ENCODE results near the gene AFAP1L2. TPM values are rescaled to one million over a fixed set of nuclear protein-coding genes. Genes with fewer than 3 reads are reported as not detected.
"Not testable (repeated sequence)": the region's sequence is repeated elsewhere in the genome, so short reads cannot be mapped to it uniquely, and the experiment has no call there.

The AFAP1L2 gene
- total RNA-seq, 1 experiment from 2014 or later = 1.2 TPM

DNA sequence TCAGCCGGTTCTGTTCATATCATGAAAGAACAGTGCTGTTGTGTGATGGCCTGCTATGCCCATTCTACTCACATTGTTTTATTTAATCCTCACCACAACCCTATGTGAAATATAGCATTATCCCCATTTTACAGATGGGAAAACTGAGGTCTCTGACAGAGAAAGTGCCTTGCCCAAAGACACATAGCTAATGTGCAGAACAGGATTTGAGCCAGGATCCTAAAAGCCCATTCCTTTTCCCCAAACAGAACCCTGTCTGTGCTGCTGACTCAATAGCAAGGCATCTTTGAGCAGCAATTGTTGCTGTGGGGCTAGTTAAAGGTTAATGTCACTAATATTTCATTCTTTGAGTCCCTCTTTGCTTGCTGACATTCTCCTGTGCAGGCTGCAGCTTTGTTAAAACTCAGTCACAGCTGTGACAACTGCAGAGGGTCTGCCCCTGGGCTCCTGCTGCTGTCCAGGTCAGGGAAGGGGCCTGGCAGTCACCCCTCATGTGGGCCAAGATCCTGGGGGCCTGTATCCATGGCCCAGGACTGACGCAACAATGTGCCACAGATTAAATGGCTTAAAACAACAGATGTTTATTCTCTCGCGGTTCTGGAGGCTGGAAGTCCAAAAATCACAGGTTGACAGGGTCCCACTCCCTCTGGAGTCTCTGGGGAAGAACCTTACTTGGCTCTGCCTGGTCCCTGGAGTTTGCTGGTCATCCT is 40.4 kb downstream of the AFAP1L2 start:
- no peak for DNase-seq (ENCODE audit: low read depth)

DNA sequence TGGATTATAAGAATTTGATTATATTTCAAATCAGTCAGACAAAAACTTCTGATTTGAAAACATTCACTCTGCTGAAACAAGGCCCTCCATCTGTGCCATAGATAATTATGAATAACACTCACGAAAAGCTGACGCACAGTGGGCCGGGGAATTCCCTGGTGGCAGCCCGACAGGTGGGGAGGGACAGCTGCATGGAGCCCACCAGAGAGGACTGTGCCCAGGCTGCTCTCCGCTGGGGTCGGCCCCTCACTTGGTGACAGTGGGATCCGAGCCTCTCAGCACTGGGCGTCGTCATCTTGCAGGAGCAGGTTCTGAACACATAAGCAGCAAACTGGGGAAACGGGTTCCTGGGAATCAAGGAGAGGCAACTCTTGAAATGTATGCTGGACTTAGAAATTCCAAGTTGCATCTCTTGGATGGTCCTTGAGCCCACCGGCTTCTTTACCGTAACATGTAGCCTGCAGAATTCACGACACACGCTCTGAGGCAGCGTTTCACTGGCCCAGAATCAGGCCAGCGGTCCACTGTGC is 41.4 kb downstream of the AFAP1L2 start:
- no peak for DNase-seq (ENCODE audit: low read depth)

DNA sequence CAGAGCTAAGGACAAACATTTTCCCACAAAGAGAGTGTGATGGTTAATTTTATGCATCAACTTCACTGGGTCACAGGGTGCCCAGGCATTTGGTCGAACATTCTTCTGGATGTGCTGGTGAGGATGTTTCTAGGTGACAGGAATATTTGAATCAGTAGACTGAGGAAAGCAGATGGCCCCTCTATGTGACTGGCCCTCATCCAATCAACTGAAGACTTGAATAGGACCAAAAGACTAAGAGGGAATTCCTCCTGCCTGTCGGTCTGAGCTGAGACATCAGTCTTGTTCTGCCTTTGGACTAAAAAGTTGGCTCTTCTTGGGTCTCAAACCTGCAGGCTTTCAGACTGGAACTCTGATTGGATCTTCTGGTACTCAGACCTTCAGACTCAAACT is 44.4 kb downstream of the AFAP1L2 start:
- no peak for DNase-seq (ENCODE audit: low read depth)

DNA sequence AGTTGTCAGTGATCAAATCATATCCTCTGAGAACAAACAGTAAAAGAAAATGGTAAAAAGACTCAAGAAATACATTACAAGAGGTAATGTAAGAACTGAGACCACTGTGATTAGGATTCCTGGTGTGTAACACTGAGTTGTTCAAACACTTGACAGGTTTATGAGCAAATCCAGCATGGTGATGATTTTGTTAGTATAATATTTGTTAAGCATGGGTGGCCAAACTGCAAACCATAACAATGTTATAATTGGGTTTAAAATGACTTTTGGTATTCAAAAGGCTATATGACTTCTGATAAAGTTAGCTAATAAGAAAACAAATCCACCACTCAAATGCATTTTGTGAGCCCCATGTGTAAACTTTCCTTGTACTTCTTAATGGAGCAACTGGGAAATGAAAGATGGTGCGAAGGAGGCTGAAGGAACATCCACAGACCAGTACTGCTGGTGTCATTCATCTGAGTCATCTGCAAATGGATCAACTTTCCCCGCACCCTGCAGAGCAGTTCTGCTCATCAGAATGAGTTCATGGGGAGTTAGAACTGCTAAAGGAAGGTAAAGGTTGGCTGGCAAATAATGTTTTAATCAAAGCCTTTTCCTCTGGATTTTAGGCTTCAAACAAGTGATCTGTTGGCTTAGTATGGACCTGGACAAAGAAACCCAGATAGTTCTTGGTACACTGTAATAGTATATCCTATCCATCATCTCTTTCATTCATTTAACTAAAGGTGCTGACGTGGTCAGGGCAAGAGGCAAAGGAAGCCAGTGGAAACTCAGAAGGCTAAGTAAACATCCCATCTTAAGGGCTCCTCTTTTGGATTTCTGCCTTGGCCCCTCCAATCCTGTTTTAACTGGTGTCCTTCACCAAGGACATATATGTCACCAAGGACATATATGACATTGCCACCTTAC is 45.0 kb downstream of the AFAP1L2 start:
- DNase-seq (ENCODE audit: low read depth) = peak; percentile 47

DNA sequence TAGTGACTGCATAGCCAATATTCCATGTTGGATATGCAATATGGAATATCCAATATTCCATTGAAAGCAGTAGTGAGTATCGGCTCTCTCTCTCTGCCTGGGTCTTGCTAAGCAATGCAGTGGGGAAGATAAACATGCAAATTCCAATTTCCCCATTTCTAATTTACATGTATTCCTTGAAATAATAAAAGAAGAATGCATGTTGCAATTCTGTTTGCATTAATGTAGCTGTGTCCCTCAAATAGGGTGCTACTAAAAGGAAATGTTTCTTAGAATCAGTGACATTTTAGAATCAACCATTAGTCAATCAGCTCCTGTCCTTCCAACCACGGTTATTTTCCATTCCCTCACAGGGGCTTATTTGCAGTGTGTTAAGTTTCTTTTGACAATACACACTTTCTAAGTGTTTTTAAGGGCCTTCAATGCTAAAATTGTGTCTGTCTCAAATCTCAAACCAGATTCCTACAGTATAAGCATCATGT is 46.7 kb downstream of the AFAP1L2 start:
- no peak for DNase-seq (ENCODE audit: low read depth)

DNA sequence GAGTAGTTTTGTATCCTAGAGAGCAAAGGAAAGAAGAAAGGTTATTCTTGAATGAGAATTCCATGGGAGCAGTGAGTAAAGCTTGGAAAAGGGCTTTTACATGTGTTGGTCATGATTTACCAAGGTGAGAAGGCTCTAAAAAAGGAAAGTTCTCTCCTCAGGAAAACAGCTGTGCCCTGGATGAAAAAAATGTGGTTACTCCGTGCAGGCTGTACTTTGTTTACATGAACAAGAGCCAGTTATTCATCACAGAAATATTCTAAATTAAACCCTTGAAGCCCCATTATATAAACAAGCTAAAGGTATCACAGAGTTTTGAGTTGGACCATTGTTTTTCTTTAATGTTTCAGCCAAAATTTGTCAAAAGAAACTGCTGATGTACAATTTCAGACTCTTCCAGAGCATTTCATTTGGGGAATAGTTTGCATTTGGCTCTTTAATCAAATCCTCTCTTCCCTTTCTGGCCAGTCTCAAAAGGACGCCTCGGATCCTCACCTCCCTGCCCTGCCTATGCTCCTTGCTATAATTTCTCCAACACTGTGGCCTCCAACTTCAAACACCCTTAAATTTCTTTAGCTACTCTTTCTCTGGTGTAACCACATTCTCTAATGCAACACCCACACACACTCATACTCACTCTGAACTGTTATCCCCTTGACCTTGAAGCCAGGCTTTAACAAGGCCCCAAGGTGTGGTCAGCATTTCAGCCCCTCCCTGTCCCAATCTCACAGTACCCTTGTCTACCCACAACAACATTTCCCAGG is 47.4 kb downstream of the AFAP1L2 start:
- peak; percentile 43 for DNase-seq (ENCODE audit: low read depth)

DNA sequence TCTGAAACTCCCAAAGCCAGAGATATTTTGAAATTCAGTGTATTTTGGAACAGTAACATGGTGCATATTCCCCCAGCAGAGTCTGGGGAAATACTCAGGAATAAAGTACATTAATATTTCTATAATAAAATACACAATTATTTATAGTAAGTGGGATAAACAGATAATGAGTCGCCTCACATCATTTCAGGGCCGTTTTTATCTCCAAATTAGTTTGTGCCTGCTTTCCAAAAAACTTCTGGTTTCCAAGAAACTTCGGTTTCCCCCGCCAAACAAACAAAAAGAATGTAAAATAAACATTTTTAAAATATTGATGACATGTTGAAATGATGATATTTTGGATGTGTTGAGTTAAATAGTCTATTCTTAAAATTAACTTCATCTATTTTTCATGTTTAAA is 48.2 kb downstream of the AFAP1L2 start:
- no peak for DNase-seq (ENCODE audit: low read depth)

DNA sequence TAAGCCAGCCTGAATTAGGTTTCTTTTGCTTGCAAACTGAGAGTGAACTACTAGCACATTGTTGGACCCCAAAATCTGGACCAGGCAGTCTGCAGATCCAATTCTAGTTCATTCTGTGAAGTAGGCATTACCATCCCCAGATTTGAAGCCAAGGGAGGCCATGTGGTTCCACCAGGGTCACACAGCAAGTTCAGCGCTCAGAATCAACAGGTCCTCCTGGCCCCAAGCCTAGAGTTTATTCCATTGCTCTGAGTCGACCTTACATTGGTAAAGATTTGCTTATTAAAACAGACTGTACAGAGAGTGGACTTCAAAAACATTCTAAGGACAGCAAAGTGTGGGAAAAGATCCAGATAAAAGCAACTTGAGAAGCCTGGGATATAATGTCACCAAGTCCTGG is 50.9 kb downstream of the AFAP1L2 start:
- no peak for DNase-seq (ENCODE audit: low read depth)

DNA sequence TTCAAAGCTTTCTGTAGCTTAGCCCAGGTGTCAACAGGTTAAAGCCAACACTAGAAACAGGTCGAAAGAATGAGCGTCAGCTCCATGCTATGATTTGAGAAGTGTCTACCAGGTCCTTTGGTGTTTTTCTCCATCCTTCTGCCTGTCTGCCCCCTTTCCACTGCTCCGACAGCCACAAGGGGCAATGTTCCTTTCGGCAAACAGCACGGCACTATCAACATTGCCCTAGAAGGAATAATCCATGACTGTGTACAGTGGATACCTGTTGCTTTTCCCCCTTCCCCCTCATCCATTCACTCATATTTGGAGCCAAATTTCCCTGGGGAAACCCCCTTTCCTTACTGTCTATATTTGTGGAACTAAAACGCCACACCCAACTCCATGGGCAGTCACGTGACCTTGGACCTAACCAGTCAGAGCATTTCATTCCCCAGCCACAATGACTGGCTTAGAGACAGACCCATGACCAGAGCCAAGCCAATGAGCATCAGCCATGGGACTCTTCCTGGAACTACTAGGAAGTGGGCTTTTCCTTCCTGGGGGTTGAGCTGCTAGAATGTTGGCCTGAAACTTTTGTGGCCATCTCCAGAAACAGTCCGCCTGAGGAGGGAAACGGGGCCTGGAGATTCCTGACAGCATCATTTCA is 51.5 kb downstream of the AFAP1L2 start:
- peak; percentile 45 for DNase-seq (ENCODE audit: low read depth)

DNA sequence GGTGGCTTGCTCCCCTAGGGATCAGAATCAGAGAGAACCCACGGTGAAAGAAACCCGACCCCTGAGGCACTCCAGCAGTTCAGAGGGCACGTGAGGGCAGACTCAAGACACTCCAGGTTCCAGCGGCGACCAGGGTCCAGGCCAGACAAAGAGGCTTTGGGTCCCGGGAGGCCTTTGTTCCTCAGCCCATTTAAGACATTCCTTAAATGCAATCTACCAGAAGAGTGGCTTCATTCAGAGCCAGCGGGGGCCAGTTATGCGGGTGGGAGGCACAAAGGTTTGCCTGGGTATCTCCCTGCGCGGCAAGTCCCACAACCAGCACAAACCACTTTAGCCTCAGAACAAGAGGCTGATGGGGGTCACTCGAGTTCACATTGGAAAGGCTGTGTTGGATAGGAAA is 53.6 kb downstream of the AFAP1L2 start:
- no peak for DNase-seq (ENCODE audit: low read depth)

DNA sequence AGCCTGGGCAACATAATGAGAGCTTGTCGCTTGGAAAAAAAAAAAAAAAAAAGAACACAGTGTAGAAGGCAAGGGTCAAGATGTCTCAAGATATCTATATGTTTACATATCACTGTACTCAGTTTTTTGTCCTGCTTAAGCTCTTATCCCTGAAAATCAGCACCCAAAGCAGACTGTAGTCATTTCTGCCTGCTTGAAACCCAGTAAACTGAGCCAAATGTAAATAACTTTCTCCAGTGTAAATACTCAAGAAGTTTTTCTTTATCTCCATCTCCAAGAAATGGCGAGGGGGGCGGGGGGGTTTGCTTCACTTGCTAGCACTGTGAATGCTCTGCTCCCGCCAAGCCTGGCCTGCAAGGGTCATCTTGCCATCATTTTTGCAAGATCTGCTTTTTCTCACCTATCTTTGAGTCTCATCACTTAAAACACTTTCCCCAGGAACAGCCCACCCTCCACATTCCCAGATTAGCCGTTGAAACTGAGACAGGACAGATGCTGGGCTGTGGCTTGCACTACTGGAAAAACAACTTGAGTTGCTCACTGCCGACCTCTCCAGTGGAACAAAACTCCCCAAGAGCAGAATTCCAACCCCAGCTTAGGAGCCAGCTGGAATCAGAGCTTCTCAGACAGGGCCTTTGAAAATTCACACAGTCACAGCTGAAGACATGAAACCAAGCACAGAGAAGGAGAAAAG is 54.6 kb downstream of the AFAP1L2 start:
- DNase-seq (ENCODE audit: low read depth) = no peak

DNA sequence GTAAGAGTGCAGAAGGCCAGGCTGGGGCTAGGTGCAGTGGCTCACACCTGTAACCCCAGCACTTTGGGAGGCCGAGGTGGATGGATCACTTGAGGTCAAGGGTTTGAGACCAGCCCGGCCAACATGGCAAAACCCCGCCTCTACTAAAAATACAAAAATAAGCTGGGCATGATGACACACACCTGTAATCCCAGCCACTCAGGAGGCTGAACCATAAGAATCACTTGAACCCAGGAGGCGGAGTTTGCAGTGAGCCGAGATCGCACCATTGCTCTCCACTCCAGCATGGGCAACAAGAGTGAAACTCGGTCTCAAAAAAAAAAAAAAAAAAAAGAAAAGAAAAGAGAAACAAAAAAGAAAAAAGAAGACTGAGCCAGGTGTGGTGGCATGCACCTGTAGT is 55.2 kb downstream of the AFAP1L2 start:
- DNase-seq (ENCODE audit: low read depth) = not testable (repeated sequence)

DNA sequence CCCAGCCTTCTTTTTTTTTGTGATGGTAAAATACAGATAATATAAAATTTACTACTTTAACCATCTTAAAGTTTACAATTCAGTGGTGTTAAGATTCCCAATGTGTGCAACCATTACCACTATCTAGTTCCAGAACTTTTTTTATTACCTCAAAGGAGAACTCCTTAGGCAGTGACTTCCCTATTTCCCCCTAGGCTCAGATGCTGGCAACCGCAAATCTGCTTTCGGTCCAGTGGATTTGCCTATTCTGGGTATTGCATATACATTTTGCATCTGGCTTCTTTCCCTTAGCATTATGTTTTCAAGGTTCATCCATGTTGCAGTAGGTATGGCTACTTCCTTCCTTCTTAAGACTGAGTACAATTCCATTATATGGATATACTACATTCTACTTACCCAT is 56.5 kb downstream of the AFAP1L2 start:
- no peak for DNase-seq (ENCODE audit: low read depth)

DNA sequence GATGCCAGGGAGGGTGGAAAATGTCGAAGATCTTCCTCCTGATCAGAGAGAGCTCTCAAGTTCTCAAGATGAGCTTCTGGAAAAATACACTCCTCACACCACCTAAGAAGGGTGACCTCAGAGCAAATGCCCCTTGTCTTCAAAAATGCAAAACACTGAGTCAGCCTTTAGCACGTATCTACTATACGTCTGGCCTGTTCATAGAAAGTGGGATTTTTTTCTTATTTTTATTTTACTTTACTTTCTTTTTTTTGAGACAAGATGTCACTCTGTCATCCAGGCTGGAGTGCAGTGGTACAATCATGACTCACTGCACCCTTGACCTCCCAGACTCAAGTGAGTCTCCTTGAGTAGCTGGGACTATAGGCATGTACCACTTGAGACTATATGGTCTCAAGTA is 57.1 kb downstream of the AFAP1L2 start:
- no peak for DNase-seq (ENCODE audit: low read depth)

DNA sequence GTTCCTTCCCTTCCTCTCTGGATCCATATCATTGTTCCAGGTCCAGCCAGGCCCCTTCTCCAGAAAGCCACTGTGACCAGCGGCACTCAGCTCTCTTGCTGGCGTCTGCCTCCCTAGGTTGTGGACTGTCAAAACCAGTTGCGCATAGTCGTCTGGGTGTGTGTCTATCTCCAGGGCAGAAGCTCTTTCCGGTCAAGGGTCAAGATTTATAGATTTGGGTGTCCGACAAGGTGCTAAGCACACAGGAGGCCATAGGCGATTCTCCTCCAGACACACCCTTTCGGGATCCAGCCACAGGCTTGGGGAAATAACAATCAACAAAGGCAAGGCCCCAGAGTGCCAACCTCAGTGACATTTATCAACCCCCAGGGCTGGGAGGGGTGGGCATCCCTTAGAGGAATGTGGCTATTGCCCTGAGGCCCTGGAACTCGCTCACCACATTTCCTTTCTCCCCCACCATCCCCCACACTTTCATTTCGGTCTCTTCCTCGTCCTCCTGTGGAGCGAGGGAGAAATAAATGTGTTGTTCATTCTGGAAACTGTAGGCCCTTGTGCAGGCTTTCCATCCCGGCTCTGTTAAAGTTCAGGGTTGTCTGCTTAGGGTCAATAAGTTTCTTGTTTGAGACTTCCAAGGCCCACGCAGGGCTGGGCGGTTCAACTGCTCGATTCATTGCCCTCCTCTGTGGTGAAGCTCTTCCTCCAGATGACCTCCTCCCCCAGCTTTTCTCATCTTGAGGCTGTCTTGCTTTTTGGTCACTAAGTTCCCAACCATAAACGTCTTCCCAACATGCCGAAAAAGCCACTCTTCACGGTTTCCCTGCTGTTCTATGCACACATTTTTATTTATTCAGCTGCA is 57.9 kb downstream of the AFAP1L2 start:
- no peak for DNase-seq (ENCODE audit: low read depth)

DNA sequence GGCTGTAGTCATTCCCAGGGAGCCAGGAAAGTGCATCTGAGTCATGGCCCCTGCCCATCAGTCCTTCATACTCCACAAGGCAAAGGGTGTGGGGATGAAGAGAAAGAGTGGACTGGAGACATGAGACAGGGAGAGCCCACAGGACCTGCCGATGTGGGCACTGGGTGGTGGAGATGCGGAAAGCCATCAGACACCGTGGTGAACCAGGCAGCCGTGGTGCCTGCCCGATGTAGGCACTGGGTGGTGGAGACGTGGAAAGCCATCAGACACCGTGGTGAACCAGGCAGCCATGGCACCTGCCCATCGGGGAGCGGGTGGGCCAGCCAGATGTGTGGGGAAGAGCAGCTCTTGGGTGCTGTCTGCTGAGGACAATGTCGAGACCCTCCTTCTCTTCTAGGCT is 58.6 kb downstream of the AFAP1L2 start:
- no peak for DNase-seq (ENCODE audit: low read depth)

DNA sequence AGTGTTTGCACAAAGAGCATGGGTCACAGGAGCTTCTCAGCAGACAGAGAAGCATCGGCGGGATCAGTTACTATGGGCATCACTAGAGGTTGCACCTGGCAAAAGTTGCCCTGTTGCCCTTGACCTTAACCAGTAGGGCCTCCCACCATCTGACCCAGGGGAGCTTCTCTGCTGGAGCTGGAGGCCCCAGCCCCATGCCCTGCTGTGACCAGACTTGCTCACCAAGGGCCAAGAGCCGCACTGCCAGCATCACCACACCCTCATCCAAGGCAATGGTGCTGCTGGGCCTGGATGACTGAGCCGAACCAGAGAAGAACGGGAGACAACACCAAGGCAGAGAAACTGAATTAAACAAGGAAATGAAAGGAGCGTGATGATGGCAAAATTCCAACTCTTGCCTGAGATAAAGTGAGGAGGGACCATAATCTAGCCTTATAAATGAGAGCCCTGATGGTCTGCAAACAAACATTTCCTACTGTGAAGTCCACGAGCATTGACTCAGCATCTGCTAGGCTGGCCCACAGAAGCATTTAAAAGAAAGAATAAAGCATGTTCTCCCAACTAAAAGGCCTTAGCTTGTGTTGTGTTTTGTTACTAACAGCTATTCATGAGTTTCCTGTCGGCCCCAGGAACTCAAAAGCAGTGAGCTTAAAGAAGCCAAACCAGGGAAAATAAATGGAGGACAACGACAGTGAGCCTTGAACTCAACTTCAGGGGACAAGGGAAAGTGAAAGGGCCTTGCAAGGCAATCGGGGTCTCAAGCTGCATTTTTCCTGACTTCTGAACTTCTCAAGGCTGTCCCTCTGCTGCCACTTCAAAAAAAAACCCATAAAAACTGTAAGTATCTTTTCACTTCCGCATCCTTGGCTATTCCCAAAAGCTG is 60.4 kb downstream of the AFAP1L2 start:
- peak; percentile 25 for DNase-seq (ENCODE audit: low read depth)

DNA sequence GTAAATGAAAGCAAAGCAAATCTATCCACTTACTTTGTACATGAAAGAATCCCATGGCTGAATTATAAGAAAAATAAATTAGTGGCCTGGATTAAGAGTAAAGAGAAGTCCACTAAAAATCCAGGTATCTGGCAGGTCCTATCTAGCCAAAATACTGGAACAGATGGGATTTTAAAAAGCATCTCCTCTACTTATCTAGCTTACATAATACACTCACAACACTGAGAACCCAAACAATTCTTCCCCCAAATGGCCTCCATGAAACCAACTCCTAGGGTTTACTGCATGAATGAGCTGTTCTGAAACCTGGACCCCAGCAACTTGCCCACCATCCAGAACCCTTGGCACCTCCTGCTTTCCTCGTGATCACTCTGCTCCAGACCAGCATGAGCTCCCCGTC is 61.3 kb downstream of the AFAP1L2 start:
- no peak for DNase-seq (ENCODE audit: low read depth)
